ENCODE measurements around the gene CAMK1D. TPM values are rescaled to one million over a fixed set of nuclear protein-coding genes. Genes with fewer than 3 reads are reported as not detected.

The CAMK1D gene
- total and polyA plus RNA-seq, 2 of the 8 experiments (the other 6 are each of a cell fraction or from before 2014, with no cell fraction given): 3.5 to 10.6 TPM

GRCh38 chr10:12406764-12407400 lies 57.5 kb downstream of the CAMK1D start:
- Histone ChIP-seq H3K23ac (ENCODE audit: insufficient read length) (no peak overlapping the region), H3K14ac (ENCODE audit: insufficient read length) (no peak overlapping the region), H2AK5ac (ENCODE audit: low read depth, low read length) (no peak overlapping the region; the same call in 1 of the 2 replicates), H2BK15ac (ENCODE audit: low read length) (0 out of 2 replicates have a peak overlapping the region, but pooled peaks have one; percentile 1), H2BK12ac (ENCODE audit: low read depth, low read length) (no peak overlapping the region), H3K56ac (replicated peaks; ENCODE audit: insufficient read length, low read depth, low read length) (no peak overlapping the region), H3K4me1 (replicated peaks in 1 of 4; ENCODE audit: control insufficient read depth in 3 of 4, insufficient read depth in 4 of 4, low read length in 3 of 4) (no peaks in the 10 kb centered on the region; a peak in 1 of 7 replicates), H3K4me3 (ENCODE audit: extremely low read depth in 1 of 4, insufficient read depth in 2 of 4, low read depth in 3 of 4, low read length in 4 of 4) (no peak overlapping the region), H2BK20ac (ENCODE audit: low read length) (no peak overlapping the region), H4K8ac (ENCODE audit: extremely low read depth, insufficient read depth, low read length) (no peak overlapping the region; the same call in 1 of the 2 replicates), H3K4me2 (ENCODE audit: insufficient read depth in 1 of 2, low read depth in 2 of 2, low read length in 2 of 2) (no peak overlapping the region), H3K4ac (replicated peaks; ENCODE audit: insufficient read length, low read depth, low read length) (no peak overlapping the region), H3K18ac (ENCODE audit: extremely low read depth, low read length) (no peak overlapping the region), H2BK5ac (ENCODE audit: low read depth, low read length) (no peak overlapping the region), H4K20me1 (replicated peaks in 1 of 2; ENCODE audit: control insufficient read depth in 1 of 2, insufficient read depth in 2 of 2, low read length in 2 of 2) (no peaks in the 10 kb centered on the region), H3K79me1 (ENCODE audit: low read depth, low read length) (no peaks in the 10 kb centered on the region), H3K27me3 (replicated peaks in 1 of 4; ENCODE audit: control insufficient read depth in 3 of 4, extremely low read depth in 1 of 4, insufficient read depth in 3 of 4, low read length in 3 of 4) (no peaks in the 10 kb centered on the region), H3K23me2 (ENCODE audit: low read depth, low read length) (no peaks in the 10 kb centered on the region), H4K91ac (replicated peaks; ENCODE audit: insufficient read length, low read length) (no peak overlapping the region), H3K27ac (ENCODE audit: low read depth, low read length) (no peak overlapping the region), H3K79me2 (ENCODE audit: control insufficient read depth in 1 of 2, insufficient read depth in 2 of 2, low read length in 2 of 2) (no peaks in the 10 kb centered on the region), H2AFZ (ENCODE audit: low read length) (no peak overlapping the region), H2BK120ac (replicated peaks; ENCODE audit: low read depth, low read length) (no peak overlapping the region), H3K9me3 (ENCODE audit: insufficient read depth in 2 of 2, low read depth in 1 of 2, low read length in 1 of 2) (no peaks in the 10 kb centered on the region), H4K5ac (ENCODE audit: insufficient read length, low read depth, low read length) (no peak overlapping the region), H3K9ac (replicated peaks in 1 of 4; ENCODE audit: extremely low read depth in 1 of 4, low read depth in 3 of 4, low read length in 3 of 4) (no peak overlapping the region), H3K36me3 (ENCODE audit: control insufficient read depth in 2 of 4, insufficient read depth in 4 of 4, low read length in 3 of 4) (no peaks in the 10 kb centered on the region)
- DNase-seq (ENCODE audit: low read depth in 1 of 2, low spot score in 2 of 2) (no peak), FAIRE-seq (no peak)
- ChIA-PET POLR2A (ENCODE audit: partially characterized antibody) (no interaction called here), CTCF (ENCODE audit: partially characterized antibody) (interaction anchor here (0.6 to 2.3 kb wide), 15 partner anchors 9 to 403 kb away, joined by 3 to 10 read pairs (median 3); no protein-coding TSS in a partner anchor)
- no peak for TF ChIP-seq SIN3A (conservative IDR thresholded peaks at IDR 0.05 in 1 of 2, IDR thresholded peaks at IDR 0.05 in 1 of 2; ENCODE audit: low read depth in 1 of 2, low read length in 2 of 2)
- no peak for TF ChIP-seq HDAC2 (IDR thresholded peaks at IDR 0.05; ENCODE audit: borderline replicate concordance in 1 of 2, low read depth in 2 of 2, low read length in 2 of 2)
- peak; percentile 3 to 28; a peak in 3 of 4 replicates for TF ChIP-seq RAD21 (IDR thresholded peaks at IDR 0.05 in 1 of 2, conservative IDR thresholded peaks at IDR 0.05 in 1 of 2; ENCODE audit: low read depth in 2 of 2, low read length in 2 of 2)
- TF ChIP-seq, protein P1, sequence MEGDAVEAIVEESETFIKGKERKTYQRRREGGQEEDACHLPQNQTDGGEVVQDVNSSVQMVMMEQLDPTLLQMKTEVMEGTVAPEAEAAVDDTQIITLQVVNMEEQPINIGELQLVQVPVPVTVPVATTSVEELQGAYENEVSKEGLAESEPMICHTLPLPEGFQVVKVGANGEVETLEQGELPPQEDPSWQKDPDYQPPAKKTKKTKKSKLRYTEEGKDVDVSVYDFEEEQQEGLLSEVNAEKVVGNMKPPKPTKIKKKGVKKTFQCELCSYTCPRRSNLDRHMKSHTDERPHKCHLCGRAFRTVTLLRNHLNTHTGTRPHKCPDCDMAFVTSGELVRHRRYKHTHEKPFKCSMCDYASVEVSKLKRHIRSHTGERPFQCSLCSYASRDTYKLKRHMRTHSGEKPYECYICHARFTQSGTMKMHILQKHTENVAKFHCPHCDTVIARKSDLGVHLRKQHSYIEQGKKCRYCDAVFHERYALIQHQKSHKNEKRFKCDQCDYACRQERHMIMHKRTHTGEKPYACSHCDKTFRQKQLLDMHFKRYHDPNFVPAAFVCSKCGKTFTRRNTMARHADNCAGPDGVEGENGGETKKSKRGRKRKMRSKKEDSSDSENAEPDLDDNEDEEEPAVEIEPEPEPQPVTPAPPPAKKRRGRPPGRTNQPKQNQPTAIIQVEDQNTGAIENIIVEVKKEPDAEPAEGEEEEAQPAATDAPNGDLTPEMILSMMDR (IDR thresholded peaks at IDR 0.05; ENCODE audit: control extremely low read depth in 1 of 3, insufficient read depth in 1 of 3, low read depth in 1 of 3, low read length in 3 of 3): peak in 2 of 3 experiments; percentile 12 to 26; a peak in 2 of 4 replicates
- no peak for TF ChIP-seq NRF1 (IDR thresholded peaks at IDR 0.05; ENCODE audit: low read depth, low read length)
- TF ChIP-seq POLR2A (IDR thresholded peaks at IDR 0.05; ENCODE audit: control extremely low read depth in 1 of 2, low read depth in 2 of 2, low read length in 2 of 2): no peak
- TF ChIP-seq MAFK (IDR thresholded peaks at IDR 0.05; ENCODE audit: low read depth, low read length): no peak
- no peak for TF ChIP-seq CREB1 (IDR thresholded peaks at IDR 0.05)
- 85% methylated on average over 9 of the region's 9 CpGs; no CpG with 5 or more reads in 1 of the 2 experiments for WGBS, 2 experiments (ENCODE audit: extremely low coverage in 1 of 2, insufficient coverage in 1 of 2, insufficient read length in 1 of 2, insufficient replicate concordance in 2 of 2, low coverage in 1 of 2, low lambda C conversion rate in 2 of 2, missing lambda C conversion rate in 1 of 2)

All from H1 (cell line).